HepG2 (cell line): ENCODE results near the gene VCAM1.

Source experiments
- CTCF ChIP-seq: sonication (generic); formaldehyde crosslinking; IDR thresholded peaks from 2 replicates; pipeline ENCODE4 v1.5.0; 2020; ENCODE audit warnings: mild to moderate bottlenecking, missing genetic modification reagents, moderate library complexity
- KIAA2018 ChIP-seq: sonication (generic); formaldehyde crosslinking; IDR thresholded peaks from 2 replicates; pipeline ENCODE4 v1.5.0; 2020; ENCODE audit warnings: mild to moderate bottlenecking, missing genetic modification reagents, borderline replicate concordance
- NFKB2 ChIP-seq: sonication (generic); formaldehyde crosslinking; IDR thresholded peaks from 2 replicates; pipeline ENCODE4 v1.4.0; 2020; ENCODE audit warnings: missing genetic modification reagents, borderline replicate concordance
- SMC3 ChIP-seq: IDR thresholded peaks from 2 replicates; pipeline ENCODE4 v1.6.1; 2011; ENCODE audit warnings: low read length, improper control_type of control experiment
- ZBTB10 ChIP-seq: sonication (generic); formaldehyde crosslinking; IDR thresholded peaks from 2 replicates; pipeline ENCODE4 v1.4.0; 2020; ENCODE audit warnings: missing genetic modification reagents, borderline replicate concordance
- ZFP36L1 ChIP-seq: sonication (generic); formaldehyde crosslinking; IDR thresholded peaks from 2 replicates; pipeline ENCODE4 v1.8.0; 2022; ENCODE audit warnings: mild to moderate bottlenecking, missing genetic modification reagents, moderate library complexity

- TF ChIP-seq NFKB2 (CRISPR knock-in tag) (no peak), ZBTB10 (CRISPR knock-in tag) (no peak), CTCF (CRISPR knock-in tag) (no peak), SMC3 (no peak), ZFP36L1 (CRISPR knock-in tag) (no peak), KIAA2018 (CRISPR knock-in tag) (no peak)
Observed at GRCh38 chr1:100760511-100760910, 41.0 kb downstream of the VCAM1 start.
